DMS153 (cell line): ENCODE measurements around the gene LRIG1.

ENCODE experiments used
- DNase-seq: peaks from one replicate; lab custom pipeline; 2025; lab: John Stamatoyannopoulos, UW

The LRIG1 gene

DNA sequence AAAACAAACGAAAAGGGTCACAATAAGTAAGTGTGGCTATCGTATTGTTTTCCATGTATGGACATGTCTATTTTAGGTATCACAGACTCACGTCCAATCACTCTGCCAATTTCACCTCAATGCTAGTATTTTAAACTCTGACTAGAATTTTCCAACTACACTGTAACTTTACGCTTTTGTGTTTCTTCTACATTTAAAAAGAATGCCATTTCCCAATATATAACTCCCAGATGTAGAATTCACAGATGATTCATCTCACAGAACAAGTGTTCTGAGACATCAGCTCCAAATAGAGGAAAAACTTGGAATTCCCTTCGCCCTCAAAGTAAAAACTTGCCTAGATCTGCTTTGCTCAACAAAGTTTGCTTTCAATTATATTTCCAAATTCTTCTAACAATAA, 14.2 kb downstream of the LRIG1 start:
- no peak for DNase-seq

DNA sequence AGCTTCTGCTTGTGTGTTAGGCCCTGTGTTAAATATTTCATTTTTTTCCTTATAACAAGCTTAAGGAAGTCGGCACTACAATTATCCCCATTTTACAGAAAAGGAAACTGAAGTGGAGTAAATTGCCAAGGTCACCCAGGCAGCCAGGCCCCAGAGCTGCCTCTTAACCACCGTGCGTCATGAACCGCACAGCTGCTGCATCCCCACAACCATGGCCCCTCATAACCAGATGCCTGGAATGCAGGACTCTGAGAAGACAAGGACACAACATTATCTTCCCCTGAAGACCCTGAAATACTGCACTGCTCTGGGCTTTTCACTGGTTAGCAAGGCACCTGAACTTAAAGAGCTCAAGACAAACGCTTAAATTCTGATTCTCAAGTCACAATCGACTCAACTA, 14.6 kb downstream of the LRIG1 start:
- no peak for DNase-seq

DNA sequence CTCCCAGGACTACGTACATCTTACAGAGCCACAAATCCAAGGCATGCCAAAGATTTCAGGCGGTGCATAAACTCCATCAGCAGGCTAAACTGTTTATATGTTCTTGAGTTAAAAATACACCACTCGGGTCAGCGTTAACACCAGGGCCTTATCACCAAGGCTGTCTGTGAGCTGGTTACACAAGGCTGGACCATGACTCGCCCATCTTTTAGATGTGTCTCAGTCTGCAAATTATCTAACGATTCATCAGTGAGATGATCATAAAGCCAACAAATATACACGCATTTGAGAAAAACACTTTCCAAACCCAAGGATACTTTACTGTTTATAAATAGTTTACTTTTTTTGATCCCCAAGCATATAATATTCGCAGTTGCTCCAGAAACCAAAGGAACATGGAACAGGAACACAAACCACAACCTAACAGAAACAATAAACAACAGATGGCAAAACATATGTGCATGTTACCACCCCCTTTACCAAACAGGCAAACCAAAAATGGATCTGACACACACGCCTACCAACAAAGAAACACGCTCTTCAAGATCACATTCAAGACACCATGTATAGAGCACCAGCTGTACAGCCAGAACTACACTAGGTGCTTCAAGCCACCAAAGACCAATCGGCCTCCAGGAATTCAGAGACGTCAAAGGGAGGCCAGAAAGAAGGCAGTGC, 15.4 kb downstream of the LRIG1 start:
- no peak for DNase-seq

DNA sequence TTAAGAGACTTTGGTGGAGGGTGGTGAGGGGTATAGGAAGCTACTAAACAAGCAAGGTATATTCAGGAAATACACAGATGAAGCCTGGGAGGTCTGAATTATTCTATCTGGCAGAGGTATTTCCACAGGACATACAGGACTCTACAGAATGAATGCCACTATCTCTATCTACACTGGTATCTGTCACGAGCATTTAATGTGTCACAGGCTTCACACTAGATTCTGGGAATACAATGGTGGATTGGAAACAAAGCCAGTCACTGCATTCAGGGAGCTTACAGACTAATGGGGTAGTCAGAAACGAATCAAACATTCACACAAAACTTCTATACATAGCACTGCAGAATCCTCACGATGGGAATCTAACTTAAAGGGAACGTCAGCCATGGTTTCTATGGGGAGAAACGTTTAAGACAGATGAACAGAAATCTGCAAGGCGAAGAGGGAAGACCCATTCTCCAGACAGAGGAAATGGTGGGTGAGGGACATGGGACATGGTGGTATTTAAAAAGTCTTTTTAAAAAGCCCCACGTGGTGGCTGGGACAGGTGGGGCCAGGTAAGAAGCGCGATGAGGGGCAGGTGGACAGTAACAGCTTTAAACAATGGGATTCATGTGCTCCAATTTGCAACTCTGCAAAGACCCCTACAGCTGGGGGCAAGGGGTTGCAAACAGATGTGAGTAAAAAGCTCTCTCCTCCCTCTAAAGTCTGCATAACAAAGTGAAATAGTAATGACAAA, 16.5 kb downstream of the LRIG1 start:
- no peak for DNase-seq

DNA sequence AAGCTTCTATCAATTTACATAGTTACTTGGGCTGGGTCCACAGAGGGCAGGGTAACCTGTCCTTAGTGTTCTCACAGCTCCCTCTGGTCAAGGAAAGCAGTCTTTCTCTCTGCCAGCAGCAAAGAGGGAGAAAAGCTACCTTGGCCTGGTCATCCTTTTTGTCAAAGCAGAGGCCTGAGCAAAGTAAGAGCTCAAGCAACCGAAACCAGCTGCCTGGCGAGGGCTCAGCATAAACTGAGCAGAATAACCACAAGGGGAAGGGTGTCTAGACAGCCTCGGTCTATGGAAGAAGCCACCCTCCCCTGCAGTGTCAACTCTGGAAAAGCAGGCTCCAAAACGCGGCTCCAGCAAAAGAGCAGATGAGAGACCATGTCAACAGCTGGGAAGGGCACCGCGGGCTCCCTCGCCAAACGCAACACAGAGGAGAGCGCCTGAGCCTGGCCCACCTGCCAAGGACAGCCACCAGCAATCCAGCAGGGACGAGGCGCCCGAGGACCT, 17.4 kb downstream of the LRIG1 start:
- no peak for DNase-seq

DNA sequence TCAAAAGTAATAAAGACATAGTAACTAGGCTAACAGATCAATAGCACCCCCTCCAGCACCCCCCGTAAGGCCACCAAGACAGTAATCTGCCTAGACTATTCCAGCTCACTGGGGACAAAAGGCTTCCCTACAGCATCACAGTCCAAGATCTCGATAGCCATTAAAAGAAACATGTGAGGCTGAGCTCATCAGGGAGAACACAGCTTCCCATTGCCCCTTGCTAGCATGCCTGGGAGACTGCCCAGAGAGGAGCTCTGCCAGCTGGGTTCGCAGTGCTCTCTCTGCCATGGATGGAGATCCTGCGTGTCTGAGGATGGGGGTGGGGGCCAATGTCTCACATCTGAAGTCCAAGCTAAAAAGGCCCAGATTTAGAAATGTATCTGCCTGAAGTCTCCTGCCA, 17.8 kb downstream of the LRIG1 start:
- no peak for DNase-seq

DNA sequence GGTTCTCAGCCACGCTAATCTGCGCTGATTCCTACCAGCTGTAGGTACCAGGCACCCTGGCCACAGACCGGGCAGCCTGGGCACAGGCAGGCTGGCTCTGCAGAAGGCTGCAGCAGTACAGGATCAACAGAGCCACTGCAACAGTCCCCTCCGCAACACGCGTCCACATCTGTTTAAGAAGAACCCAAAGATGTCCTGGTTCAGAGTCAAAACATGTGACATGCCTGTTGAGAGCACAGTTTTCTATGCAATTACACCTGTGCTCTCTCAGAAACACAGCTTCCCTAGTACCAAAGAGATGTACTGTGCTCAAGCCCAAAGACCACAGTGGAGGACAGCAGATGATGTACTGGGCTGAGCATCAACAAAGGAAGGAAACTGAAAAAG, 18.8 kb downstream of the LRIG1 start:
- DNase-seq = no peak

DNA sequence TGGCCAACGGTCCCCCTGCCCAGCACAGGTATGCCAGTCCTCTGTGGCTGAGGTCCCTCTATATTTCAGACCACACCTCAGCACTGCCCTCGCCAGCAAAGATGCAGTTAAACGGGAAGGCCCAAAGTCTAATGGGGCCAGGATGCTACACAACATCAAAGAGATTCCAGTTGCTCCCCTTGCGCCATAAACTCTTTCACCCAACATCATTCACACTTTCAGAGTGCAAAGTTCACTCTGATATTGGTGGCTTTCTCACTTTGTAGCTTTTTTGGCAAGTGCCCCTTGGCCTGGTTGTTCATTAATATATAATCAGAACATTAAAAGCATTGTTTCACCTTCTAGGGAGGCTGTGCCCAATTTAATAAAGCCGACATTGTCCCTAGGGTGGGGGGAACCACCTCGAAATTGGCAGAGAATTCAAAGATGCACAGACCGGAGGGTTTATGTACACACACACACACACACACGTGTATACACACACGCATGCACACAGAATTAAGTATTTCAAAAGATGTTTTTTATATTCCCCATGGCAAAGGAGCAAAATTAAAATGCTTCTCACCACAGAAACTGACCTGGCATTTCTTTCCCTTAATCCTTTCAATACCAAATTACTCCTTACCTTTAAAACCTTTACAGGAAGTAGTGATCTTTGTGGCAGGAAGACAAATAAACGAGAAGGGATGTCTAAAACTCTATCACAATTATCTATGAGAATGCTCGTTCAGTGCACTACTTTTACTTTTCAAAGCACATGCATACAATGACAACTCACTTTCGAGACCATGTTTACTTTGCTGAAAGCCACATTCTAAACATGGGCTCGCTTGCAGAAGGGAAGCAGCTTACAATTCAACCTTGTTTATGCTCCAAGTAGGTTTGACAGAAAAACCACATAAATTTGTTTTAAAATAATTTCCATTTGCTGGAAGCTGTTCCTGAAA, 19.5 kb downstream of the LRIG1 start:
- DNase-seq = no peak

DNA sequence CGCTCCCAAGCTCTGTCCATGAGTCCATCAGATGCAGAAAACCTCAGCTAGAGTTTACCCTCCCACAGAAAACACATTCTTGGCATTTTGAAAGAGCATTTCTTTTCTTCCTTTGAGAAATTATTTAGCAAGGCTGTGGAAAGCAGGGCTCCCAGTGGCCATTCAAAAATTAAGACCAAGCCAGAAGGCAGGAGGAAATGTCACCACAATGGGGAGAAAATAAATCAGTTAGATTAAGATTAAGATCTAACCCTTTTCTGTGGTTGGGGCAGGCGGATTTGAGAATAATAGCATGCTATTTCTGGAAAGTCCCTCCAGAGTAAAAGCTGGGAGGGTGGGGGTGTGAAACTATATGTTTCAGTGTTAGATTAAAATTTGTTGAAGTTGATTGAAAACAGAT, 20.2 kb downstream of the LRIG1 start:
- no peak for DNase-seq

DNA sequence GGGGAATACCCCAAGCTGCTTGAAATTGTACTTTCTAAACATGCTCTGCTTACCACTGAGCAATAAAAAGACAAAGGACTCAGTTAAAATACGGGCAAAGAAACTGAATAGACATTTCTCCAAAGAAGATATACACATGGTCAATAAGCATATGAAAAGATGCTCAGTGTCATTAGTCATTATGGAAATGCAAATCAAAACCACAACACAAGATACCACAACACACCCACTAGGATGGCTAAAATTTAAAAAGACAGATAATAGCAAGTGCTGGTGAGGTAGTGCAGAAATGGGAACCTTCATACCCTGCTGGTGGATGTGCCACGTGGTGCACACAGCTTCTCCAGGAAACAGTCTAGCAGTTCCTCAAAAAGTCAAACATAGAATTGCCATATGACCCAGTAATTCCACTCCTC, 21.3 kb downstream of the LRIG1 start:
- DNase-seq = no peak

DNA sequence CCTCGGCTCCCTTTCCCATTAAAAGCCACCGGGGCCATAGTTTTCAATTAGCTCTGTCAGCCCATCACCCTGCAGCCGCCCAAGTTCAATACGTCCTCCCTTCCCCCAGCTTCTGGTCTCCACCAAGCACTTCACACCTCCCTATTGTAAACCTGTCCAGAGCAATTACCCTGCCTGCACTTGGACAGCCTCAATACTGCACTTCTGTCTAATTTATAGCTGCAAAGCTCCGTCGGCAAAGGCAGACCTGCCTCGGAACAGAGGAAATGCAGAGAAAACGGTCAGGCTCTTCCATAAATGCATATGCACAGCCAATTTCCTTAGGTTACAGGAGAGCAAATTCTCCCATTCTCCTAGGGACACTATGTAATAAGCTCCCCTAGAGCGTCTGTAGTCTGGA, 21.9 kb downstream of the LRIG1 start:
- DNase-seq = peak; percentile 38

DNA sequence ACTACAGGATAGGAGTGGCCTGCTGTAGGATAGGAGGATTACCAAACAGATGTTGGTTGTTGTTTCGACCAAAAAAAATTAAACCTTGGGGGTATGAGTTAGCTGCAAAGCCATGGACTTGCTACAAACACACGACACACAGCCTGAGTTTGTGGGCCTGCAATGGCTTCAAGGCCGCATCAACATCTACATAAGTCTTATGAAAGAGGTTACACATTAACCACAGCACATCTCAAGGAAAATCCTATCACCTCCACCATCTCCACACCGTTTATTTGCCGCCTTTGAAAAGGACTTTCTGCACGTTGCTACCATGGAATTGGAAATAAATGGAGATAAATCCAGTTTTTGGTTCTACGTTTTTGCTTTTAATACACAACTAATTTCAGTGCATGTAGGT, 23.0 kb downstream of the LRIG1 start:
- DNase-seq = no peak

DNA sequence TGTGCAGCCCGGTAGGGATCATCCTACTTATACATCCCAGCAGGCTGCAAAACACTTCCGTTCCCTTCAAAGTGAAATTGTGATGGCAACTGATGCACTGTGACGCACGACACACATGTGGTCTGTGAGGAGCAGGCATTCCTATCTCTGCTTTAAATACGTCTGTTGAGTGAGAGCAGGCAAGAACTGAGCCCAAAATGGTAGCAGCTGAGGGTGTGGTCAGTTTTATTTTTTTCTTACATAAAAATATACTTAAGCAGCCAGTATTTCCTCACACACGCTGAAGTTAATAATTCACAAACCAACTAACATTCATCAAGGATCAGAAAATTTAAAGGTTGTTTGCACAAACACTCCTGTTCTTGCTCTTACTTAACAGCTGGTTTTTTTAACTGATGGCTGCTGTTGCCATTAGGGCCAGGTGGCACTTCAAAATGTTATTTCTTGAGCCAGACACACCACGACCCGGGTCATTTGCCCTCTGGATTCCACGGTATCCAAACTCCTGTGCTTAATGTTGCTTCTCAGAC, 23.9 kb downstream of the LRIG1 start:
- DNase-seq = no peak

DNA sequence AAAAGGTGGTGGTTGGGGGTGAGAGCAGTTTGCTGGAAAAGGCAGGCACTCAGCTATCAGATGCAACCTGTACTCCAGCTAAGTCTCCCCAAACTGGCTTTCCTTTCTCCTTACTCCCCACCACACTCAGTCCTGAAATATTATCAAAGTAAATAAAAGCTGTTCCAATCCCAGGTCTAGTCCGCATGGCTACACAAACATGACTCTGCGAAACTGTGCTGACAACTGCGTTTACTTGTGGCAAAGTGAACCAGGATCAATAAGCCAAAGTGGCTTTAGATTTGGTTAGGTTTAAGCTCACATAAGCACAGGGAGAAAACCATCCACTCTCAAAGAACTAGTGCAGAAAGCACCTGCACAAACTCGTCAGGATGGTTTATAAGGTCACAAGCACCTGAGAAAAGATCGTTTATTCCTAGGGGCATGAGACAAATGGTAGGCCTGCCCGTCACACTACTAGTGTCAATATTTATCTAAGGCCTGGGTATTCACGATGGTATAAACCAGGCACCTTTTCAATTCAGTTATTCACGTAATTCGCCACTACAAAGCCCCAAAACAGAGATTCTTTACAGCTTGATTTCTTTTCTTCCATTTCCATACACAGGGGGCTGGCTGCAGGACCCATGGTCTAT, 25.3 kb downstream of the LRIG1 start:
- peak; percentile 70 for DNase-seq

DNA sequence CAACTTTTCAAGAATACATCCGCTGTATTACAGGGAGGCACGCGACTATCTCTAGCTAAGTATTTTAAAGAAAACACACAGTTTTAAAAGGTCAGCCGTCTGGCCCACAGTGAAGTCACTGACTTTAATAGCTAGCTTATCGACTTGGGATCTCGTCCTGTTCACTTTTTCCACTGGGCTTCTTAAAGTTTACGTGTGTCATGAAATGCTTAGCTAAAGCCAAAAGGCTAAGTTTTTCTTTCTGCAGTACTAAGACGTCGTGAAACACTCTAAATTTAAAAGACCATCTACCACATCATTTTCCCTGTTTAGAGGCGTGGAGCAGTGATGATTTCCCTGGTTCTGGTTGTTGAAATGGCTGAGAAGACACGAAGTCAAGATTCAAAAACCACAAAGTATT, 27.1 kb downstream of the LRIG1 start:
- DNase-seq = no peak

DNA sequence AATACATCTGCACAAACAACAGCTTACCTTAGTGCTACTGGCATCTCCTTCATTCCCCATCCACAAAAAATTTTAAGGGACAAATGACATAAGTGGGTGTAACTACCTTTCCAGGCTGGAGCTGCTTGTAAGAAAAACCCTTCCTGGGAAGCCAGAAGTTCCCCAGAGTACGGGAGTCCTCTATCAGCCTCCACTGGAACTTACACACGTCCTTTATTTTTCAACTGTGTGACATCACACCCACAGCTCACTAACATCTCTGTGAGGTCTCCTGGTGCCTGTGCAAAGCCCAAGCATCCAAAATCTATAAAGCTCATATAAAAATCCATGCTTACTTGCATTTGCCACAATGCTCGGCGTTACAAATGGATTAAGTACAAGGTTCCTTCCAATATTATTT, 27.6 kb downstream of the LRIG1 start:
- DNase-seq = no peak

DNA sequence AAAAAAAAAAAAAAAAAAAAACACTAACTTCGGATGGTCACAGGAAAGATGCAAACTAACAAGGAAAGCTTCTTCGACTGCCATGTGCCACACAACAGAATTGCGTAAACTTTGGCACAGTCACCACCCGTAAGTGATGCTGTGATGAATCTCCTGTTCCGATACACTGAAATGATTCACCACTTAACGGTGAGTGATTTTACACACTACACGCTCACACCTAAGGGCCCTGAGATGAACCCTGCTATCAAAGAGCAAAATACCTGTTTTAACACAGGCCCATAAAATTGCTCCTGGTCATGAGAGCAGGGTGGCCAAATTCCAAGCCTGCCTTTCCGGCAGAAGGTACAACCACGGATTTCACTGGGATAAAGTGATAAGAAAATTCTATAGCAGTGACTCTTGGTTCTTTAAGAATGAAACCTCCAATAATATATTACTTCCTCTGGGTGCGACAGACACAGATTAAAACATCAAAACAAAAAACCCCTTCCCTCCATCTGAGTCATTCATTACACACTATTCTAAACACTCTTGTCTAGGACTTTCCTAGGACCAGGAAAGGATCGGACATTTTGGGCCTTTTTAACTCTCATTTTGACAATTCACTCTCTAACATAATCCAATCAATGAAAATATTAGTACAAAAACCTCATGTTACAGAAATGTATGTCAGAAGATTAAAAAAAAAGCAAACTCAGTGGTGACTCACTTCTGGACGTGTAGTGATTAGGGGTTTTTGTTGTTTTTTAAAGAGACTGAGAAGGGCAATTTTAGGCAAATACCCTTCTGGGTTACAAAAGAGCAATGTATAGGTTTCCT, 28.3 kb downstream of the LRIG1 start:
- no peak for DNase-seq

DNA sequence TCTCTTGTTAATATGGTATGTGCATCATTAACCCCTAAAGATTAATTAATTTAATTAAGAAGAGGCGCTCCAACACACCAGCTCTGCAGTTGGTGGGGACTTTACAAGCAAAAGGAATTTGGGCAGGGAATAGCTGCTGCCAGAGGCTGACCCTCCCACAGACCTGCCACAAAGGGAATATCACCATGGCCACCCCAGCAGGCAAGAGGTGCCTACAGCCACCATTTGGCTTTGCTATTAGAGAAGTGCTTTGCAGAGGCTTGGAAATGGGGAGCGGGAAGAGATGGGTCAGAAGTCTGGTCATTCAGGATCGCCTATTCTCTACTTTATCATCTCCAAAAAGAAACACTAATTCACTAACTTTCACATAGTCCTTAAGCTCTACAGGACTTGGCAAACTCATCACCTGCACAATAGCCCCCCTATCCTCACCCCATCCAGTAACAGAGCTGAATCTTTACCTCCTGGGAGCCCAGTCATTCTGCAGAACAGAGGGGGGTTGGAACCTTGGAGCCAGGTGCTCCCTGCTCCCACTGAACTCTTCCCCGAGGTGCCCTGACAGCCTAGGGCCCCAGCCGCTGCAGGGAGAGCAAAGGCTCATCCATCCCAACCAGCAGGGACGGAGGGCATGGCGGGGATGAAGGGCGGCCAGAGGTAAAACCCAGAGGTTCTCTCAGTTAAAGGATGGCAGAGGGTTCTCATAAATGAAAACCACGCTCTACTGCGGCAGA, 29.7 kb downstream of the LRIG1 start:
- no peak for DNase-seq

DNA sequence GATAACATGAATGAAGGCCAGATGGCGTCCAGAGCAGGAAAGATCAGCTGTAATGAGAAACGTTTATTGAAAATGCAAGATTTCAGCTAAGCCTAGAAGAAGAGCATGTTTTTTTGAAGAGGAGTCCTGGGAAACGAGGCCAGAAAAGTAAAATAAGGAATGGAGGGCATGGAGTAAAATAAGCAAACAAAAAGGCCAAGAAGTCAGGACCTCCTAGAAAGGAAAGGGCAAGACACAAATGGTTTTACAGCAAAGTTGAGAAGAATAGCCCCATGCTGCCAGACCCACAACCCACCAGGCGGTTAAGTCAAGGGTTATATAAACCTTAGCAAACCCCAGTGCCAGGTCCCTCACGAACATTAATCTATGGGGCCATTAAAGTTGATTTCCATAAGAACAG, 30.5 kb downstream of the LRIG1 start:
- DNase-seq = no peak

DNA sequence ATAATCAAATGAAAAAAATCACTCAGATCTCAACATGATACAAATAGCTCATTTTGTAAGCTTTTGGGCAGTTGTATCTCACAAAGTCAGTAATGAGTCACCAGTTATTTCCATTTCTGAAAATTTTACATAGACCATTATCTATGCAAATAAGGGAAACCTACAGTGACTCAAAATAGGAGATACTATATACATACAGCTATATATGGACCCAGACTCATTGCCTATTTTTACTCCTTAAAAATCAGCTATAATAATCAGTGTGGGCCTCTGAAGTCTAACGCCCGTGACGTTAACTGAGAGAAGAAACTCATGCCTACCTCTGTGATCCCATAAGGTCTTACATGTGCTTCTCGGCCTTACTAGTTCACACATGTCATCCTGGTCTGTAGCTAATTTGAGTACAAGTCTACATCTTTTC, 31.6 kb downstream of the LRIG1 start:
- no peak for DNase-seq
